GM20000 (cell line): Measurements from ENCODE around the gene PNLDC1.

Source experiments
- DNase-seq: peaks from one replicate; pipeline ENCODE4 v3.0.0; 2012; ENCODE audit warnings: low spot score
- TF ChIP-seq, protein P1 (sequence below): IDR thresholded peaks from 2 replicates; pipeline ENCODE4 v1.5.1; 2012; ENCODE audit warnings: mild to moderate bottlenecking, control low read depth; ENCODE audit errors: extremely low read depth, missing control alignments

Gene PNLDC1

GRCh38 chr6:159766906-159767305 is 33.2 kb upstream of the PNLDC1 start:
- no peak for DNase-seq
- TF ChIP-seq, protein P1, sequence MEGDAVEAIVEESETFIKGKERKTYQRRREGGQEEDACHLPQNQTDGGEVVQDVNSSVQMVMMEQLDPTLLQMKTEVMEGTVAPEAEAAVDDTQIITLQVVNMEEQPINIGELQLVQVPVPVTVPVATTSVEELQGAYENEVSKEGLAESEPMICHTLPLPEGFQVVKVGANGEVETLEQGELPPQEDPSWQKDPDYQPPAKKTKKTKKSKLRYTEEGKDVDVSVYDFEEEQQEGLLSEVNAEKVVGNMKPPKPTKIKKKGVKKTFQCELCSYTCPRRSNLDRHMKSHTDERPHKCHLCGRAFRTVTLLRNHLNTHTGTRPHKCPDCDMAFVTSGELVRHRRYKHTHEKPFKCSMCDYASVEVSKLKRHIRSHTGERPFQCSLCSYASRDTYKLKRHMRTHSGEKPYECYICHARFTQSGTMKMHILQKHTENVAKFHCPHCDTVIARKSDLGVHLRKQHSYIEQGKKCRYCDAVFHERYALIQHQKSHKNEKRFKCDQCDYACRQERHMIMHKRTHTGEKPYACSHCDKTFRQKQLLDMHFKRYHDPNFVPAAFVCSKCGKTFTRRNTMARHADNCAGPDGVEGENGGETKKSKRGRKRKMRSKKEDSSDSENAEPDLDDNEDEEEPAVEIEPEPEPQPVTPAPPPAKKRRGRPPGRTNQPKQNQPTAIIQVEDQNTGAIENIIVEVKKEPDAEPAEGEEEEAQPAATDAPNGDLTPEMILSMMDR, result no peak

- TF ChIP-seq, protein P1, result no peak
- no peak for DNase-seq
Observed at GRCh38 chr6:159769470-159769869, 30.6 kb upstream of the PNLDC1 start.

- TF ChIP-seq, protein P1, result no peak
- DNase-seq, result no peak
Observed at GRCh38 chr6:159772196-159772595, 27.9 kb upstream of the PNLDC1 start.

- TF ChIP-seq, protein P1, result no peak
- DNase-seq, result no peak
Observed at GRCh38 chr6:159777240-159777904, 22.7 kb upstream of the PNLDC1 start.

- no peak for DNase-seq
- TF ChIP-seq, protein P1, result no peak
Observed at GRCh38 chr6:159778131-159778530, 21.9 kb upstream of the PNLDC1 start.

- TF ChIP-seq, protein P1, result no peak
- DNase-seq, result no peak
Observed at GRCh38 chr6:159778542-159779103, 21.5 kb upstream of the PNLDC1 start.

DNA sequence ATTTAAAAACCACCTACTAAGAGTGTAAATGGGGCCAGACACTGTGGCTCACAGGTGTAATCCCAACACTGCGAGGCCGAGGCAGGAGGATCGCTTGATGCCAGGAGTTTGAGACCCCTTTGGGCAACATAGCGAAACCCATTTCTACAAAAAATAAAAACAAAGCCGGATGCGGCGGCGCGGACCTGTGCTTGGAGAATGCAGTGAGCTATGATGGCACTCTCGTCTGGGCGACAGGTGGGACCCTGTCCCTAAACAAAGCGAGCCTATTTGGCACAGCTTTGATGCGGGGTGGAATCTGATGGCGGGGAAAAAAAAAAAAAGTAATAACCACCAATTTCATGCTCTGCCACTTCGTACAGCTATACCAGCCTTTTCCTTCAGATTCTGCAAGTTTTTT is 11.8 kb upstream of the PNLDC1 start:
- TF ChIP-seq, protein P1, result no peak
- DNase-seq, result no peak
